ENCODE measurements around the gene TMEM178B. TPM values are rescaled to one million over a fixed set of nuclear protein-coding genes. Genes with fewer than 3 reads are reported as not detected.

The TMEM178B gene
- total and polyA plus RNA-seq, 12 donors = 0.24 to 4.9 (median 2.1) TPM

DNA sequence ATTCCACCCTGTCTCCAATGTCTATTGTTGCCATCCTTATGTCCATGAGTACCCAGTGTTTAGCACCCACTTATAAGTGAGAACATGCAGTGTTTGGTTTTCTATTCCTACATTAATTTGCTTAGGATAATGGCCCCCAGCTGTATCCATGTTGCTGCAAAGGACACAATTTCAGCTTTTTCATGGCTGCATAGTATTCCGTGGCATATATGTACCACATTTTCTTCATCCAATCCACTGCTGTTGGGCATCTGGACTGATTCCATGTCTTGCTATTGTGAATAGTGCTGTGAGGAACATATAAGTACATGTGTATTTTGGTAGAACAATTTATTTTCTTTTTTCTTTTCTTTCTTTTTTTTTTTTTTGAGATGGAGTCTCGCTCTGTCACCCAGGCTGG is 68.2 kb downstream of the TMEM178B start:
- 83 to 91% (median 86%) methylated on average over 2 of the region's 2 CpGs for WGBS, 4 donors
- no peaks in the 10 kb centered on the region for H3K36me3 ChIP-seq (replicated peaks in 1 of 2)
- H3K4me1 ChIP-seq (replicated peaks in 1 of 2) = no peaks in the 10 kb centered on the region
- H3K27ac ChIP-seq = no peak overlapping the region
- H3K27me3 ChIP-seq = no peaks in the 10 kb centered on the region
- no peaks in the 10 kb centered on the region for H3K9me3 ChIP-seq (replicated peaks in 1 of 3)
- no peak overlapping the region for H3K4me3 ChIP-seq
- DNase-seq = no peak
- no peak for TF ChIP-seq CTCF (IDR thresholded peaks at IDR 0.05)
- no peak for TF ChIP-seq POLR2A (IDR thresholded peaks at IDR 0.05)
- intact Hi-C loops (cut with DNase I) = no loop called here

DNA sequence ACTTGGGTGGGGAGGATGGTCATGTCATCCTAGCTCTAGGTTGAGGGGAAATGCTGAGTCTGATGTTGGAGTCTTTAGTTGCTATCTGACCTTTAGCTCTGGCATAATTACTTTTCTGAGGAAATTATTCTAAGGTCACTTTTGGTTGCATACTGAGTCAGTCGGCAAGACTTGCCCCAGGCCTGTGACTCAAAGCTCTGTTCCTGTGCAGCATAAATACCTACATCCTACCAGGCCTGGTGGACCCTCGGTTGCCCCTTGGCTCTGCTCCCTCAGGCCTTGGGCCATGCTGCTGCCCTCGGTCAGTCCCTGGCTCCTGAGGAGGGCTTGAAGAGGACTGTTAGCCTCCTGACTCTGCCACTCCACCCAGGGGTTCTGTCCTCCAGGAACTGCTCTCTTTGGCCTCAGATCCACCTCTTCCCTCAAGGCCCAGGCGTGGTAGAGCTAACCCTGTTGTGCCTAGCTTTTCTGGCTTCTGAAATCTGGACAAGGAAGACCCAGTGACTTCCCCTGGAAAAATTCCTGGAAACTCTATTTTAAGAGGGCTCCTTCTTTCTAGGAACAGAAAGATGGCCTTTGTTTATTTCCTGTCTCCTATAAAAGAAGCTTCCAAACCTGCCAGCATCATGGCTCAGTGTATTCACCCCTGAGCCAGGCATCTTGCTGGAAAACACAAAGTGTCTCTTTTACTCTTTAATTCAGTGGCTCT is 71.2 kb downstream of the TMEM178B start:
- no peak for DNase-seq
- H3K27me3 ChIP-seq = no peaks in the 10 kb centered on the region
- no peak overlapping the region for H3K4me3 ChIP-seq
- 63 to 70% (median 66%) methylated on average over 3 to 4 of the region's 4 CpGs for WGBS, 4 donors
- H3K27ac ChIP-seq = no peak overlapping the region
- TF ChIP-seq POLR2A (IDR thresholded peaks at IDR 0.05) = no peak
- intact Hi-C loops (cut with DNase I) = no loop called here
- no peaks in the 10 kb centered on the region for H3K4me1 ChIP-seq (replicated peaks in 1 of 2)
- H3K36me3 ChIP-seq (replicated peaks in 1 of 2) = no peaks in the 10 kb centered on the region
- H3K9me3 ChIP-seq (replicated peaks in 1 of 3) = no peaks in the 10 kb centered on the region

DNA sequence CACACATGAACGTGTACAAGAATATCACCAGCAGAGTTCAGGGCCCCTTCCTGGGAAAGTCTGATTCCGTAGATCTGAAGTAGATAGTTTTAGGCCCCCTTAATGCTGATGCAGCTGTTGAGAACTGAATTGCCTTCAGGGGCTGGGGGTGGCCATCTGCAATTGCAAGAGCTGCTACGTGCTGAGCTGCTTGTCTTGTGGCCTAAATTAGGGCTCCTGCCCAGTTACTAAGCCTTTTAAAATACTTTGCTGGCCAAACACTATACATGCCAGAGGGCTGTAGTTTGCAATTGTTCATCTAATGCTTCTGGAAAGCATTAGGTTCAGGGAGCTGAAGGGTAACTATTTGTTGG is 71.7 kb downstream of the TMEM178B start:
- 55 to 67% (median 60%) methylated on average over 2 to 3 of the region's 3 CpGs for WGBS, 4 donors

DNA sequence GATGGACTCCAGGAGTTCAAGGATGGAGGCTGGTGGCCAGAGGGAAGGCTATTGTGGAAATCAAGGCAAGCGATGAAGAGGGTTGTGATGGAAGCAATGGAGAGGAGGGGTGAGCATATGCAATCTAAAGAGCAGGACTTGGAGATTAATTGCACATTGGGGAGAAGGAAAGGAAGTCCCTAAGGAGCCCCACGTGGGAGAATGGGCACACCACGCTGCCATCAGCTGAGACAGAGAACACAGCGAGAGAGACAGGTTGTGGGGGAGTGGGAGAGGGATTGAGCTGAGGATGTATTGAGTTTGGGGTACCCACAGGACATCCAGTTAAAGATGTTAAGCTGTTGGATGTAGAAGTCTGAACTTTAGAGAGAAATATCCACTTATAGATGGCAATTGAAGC is 73.6 kb downstream of the TMEM178B start:
- Histone ChIP-seq H3K4me1 (replicated peaks in 1 of 2) (no peaks in the 10 kb centered on the region), H3K9me3 (replicated peaks in 1 of 3) (no peaks in the 10 kb centered on the region), H3K4me3 (no peak overlapping the region), H3K27ac (no peak overlapping the region), H3K27me3 (no peaks in the 10 kb centered on the region), H3K36me3 (replicated peaks in 1 of 2) (no peaks in the 10 kb centered on the region)
- intact Hi-C loops (cut with DNase I) = no loop called here
- no peak for TF ChIP-seq CTCF (IDR thresholded peaks at IDR 0.05)
- TF ChIP-seq POLR2A (IDR thresholded peaks at IDR 0.05) = no peak
- WGBS, 4 donors = 73 to 85% (median 80%) methylated on average over 4 of the region's 4 CpGs
- DNase-seq = no peak

More for the DNA sequence above, 71.7 kb downstream of the TMEM178B start:
- H3K9me3 ChIP-seq (replicated peaks in 1 of 3) = no peaks in the 10 kb centered on the region
- H3K27me3 ChIP-seq = no peaks in the 10 kb centered on the region
- H3K36me3 ChIP-seq (replicated peaks in 1 of 2) = no peaks in the 10 kb centered on the region
- H3K4me3 ChIP-seq = no peak overlapping the region
- TF ChIP-seq CTCF (IDR thresholded peaks at IDR 0.05) (no peak), POLR2A (IDR thresholded peaks at IDR 0.05) (no peak)
- no peak for DNase-seq
- H3K27ac ChIP-seq = no peak overlapping the region
- intact Hi-C loops (cut with DNase I) = no loop called here
- no peaks in the 10 kb centered on the region for H3K4me1 ChIP-seq (replicated peaks in 1 of 2)

GRCh38 chr7:141150465-141150864 is 76.6 kb downstream of the TMEM178B start:
- no peaks in the 10 kb centered on the region for H3K4me1 ChIP-seq (replicated peaks in 1 of 2)
- 47 to 70% (median 64%) methylated on average over 2 of the region's 2 CpGs for WGBS, 4 donors
- H3K27me3 ChIP-seq = no peaks in the 10 kb centered on the region
- H3K36me3 ChIP-seq (replicated peaks in 1 of 2) = no peaks in the 10 kb centered on the region
- H3K27ac ChIP-seq = no peak overlapping the region
- intact Hi-C loops (cut with DNase I) = no loop called here
- H3K4me3 ChIP-seq = no peak overlapping the region
- DNase-seq = no peak
- TF ChIP-seq CTCF (IDR thresholded peaks at IDR 0.05) (no peak), POLR2A (IDR thresholded peaks at IDR 0.05) (no peak)
- H3K9me3 ChIP-seq (replicated peaks in 1 of 3) = no peaks in the 10 kb centered on the region
